NCI-H2227 (cell line): Measurements from ENCODE around the gene STAG3.
"Not testable (repeated sequence)": the region's sequence is repeated elsewhere in the genome, so short reads cannot be mapped to it uniquely, and the experiment has no call there.

Source experiments
- DNase-seq: peaks from one replicate; lab custom pipeline; 2025; ENCODE audit not compliant: unreplicated experiment; lab: John Stamatoyannopoulos, UW

Gene STAG3

GRCh38 chr7:100173806-100174495 is 3.8 kb upstream of the STAG3 start:
- no peak for DNase-seq

- DNase-seq, result no peak
Observed at GRCh38 chr7:100174582-100174981, 3.1 kb upstream of the STAG3 start.

DNA sequence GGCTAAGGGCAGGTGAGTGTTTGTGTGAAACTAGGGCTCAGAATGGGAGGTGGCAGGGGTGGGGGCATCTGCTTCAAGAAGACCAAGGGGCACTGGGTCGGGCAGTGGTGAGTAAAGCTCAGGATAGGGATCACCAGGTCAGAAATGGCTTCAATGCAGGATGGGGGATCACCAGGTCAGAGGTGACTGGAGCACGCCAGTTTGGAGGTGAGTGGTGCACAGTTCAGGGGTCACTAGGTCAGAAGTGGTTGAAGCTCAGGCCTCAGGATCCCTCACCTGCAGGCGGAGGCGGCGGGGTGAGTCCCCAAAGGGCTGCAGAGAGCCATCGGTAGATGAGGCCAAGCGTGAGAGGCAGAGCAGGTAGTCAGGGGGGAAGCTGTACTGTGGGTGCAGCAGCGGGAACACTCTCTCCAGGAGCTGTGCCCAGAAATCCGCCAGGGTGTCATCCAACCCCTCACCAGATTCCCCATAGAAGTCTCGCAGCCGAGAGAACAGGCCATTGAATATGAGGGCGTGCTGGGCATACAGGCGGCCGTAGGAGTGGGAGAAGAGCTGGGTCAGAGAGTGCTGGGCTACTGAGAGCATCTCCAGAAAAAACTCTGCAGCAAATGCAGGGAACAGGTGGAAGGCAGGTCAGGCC is 2.3 kb upstream of the STAG3 start:
- no peak for DNase-seq

DNA sequence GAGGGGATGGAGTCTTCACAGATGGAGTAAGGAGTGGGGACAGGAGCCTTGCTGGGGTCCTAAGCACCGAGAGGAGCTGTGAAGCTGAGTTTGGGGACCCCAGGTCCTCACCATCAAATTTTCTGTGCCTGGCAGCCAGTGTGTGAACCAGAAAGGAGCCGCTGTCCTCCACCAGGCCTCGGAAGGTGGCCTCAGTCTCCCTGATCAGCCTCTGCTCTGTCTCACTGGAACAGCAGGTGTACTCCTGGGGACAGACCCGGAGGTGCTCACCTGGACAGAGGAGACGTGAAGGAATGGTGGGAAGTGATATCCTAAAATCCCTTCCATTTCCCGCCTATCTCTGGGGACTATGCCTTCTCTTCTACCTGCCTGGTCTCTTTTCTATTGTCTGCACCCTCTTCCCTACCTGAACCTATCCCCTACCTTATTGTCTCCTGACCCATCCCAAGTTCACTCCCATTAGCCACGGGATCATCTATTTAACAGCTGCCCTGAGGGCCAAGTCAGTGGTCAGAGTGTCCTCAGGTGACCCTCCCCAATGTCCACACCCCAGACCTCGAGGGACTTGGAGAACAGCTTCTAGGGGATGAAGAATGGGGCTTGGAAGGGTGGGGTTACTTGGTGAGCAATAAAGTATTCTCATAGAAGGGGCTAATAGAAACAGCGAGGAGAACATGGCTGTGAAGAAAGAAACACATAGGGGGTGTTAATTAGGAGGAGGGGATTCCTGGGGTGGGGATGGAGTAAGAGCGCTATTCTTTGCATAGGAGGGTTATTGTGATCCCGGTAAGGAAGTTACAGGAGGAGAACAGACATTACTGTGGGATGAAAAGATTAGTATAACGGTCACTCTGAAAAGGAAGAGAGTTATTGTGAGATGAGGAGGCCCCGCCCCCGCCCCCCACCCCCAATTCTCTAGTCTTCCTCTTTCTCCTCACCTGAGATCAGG is 1.3 kb upstream of the STAG3 start:
- DNase-seq, result no peak

GRCh38 chr7:100180084-100180483 is 2.4 kb downstream of the STAG3 start:
- DNase-seq, result not testable (repeated sequence)

- DNase-seq, result not testable (repeated sequence)
Observed at GRCh38 chr7:100182616-100183015, 4.9 kb downstream of the STAG3 start.

DNA sequence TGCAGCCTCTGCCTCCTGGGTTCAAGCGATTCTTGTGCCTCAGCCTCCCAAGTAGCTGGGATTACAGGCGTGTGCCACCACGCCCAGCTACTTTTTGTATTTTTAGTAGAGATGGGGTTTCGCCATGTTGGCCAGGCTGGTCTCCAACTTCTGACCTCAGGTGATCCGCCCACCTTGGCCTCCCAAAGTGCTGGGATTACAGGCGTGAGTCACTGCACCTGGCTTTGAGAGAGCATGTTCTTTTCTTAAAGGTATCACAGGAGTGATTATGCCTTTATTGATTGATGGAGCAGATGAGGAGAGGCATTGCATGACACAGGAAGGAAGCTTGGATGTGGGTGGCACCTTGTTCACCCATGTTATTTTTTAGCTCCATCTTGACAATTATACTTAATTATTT is 5.4 kb downstream of the STAG3 start:
- not testable (repeated sequence) for DNase-seq

DNA sequence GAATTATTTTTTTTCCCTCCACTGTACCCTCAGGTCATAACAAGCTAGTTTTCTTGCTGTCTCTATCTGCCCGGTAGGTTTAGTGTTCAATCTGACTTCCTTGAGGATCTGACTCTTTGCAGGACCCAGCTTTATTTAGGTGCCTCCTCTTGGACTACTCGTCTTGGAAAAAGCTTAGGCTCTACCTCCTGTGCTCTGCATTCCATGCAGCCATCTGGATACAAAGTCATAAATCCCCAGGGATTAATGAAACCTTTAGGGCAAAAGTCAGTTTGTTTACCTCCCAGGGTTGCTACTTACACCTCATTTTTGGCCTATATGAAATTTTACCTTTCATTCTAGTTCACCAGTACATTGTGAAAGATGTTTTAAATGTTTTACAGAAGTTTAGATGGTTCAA is 8.0 kb downstream of the STAG3 start:
- DNase-seq, result no peak

DNA sequence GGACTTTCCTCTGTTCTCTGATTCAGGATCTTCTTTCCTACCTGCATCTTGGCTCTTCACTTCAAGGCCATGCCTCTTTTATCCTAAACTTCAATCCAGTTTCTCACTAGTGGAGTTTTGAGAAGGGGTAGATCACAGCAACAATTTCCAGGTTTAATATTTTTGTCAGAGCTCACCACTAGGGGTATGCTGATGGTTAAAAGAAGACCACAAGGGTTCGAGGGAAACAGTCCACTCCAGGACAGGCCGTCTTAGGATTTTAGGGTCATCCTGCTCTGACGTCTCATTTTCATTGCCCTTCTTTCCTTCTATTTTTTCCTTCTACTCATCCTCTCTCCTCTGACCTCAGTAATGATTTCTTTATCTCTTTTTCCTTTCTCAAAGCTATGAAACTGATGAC is 11.3 kb downstream of the STAG3 start:
- peak; percentile 24 for DNase-seq

- DNase-seq, result peak; percentile 26
Observed at GRCh38 chr7:100190048-100190711, 12.5 kb downstream of the STAG3 start.

DNA sequence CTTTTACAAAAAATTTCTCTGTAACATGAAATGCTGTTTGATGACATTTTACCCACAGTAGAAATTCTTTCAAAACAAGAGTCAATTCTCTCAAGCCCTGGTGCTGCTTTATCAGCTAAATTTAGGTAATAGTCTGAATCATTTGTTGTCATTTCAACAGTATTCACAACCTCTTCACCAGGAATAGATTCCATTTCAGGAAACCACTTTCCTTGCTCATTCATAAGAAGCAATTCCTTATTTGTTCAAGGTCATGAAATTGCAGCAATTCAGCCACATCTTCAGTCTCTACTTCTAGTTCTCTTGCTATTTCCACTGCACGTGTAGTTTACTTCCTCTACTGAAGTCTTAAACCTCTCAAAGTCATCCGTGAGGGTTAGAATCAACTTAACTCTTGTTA is 14.1 kb downstream of the STAG3 start:
- no peak for DNase-seq

- DNase-seq, result not testable (repeated sequence)
Observed at GRCh38 chr7:100192281-100192862, 14.7 kb downstream of the STAG3 start.

- no peak for DNase-seq
Observed at GRCh38 chr7:100192969-100193368, 15.3 kb downstream of the STAG3 start.

- no peak for DNase-seq
Observed at GRCh38 chr7:100195222-100195621, 17.5 kb downstream of the STAG3 start.

- DNase-seq, result not testable (repeated sequence)
Observed at GRCh38 chr7:100195901-100196322, 18.2 kb downstream of the STAG3 start.

DNA sequence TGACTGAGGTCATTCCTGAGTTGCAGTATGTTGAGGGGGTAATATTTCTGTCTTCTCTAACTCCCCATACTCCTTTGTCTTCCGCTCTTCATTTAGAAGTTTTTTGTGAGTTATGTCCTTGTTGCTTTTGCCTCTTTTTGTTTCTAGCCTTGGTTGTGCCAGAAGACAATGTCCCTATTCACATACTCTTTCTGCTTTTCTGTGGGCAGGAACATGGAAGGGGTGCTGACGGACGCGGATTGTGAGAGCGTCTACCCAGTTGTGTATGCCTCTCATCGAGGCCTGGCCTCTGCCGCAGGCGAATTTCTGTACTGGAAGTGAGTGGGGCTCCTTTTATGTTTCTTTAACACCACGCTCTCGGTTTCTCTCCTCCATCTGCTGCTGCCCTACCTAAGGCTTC is 20.5 kb downstream of the STAG3 start:
- no peak for DNase-seq

GRCh38 chr7:100200693-100201092 is 23.0 kb downstream of the STAG3 start:
- DNase-seq, result no peak

- no peak for DNase-seq
Observed at GRCh38 chr7:100204454-100204853, 26.7 kb downstream of the STAG3 start.

- DNase-seq, result no peak
Observed at GRCh38 chr7:100208911-100209408, 31.2 kb downstream of the STAG3 start.

DNA sequence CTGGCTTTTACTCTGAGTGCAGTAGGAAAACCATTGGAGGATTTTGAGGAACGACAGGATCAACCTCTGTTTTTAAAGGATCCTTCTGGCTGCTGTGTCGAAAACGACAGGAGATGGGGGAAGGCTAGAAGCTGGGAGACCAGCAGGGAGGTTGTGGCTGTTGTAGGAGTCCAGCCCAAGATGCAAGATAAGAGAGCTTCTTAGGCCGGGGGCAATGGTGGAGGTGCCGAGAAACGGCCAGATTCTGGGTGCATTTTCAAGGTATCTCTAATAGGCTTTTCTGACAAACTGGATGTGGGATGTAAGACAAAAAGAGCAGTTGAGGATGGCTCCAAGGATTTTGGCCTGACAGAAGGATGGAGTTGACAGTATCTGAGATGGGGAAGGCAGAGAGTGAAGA is 31.8 kb downstream of the STAG3 start:
- DNase-seq, result no peak

- DNase-seq, result no peak
Observed at GRCh38 chr7:100210805-100211204, 33.1 kb downstream of the STAG3 start.
